Stomach smooth muscle (tissue), 2 donors: Measurements from ENCODE around the gene CHIC1.

Experiments used
- H3K27ac ChIP-seq: one replicate; pipeline ENCODE4 v1.7.0; 2013; ENCODE audit warnings: mild to moderate bottlenecking, low read length, inconsistent platforms
- H3K27me3 ChIP-seq, 2 donors: one replicate each; pipeline ENCODE4 v1.7.0; 2013; ENCODE audit warnings: low read length in 2 of 2; ENCODE audit not compliant: insufficient read depth in 2 of 2, control insufficient read depth in 1 of 2
- H3K36me3 ChIP-seq, 2 donors: one replicate each; pipeline ENCODE4 v1.7.0; 2013; ENCODE audit warnings: low read length in 2 of 2; ENCODE audit not compliant: control insufficient read depth in 2 of 2, insufficient read depth in 2 of 2
- H3K4me1 ChIP-seq: one replicate; pipeline ENCODE4 v1.7.0; 2013; ENCODE audit warnings: low read length; ENCODE audit not compliant: control insufficient read depth, insufficient read depth
- H3K4me3 ChIP-seq, 2 donors: one replicate each; pipeline ENCODE4 v1.7.0; 2013; ENCODE audit warnings: low read length in 2 of 2
- H3K9ac ChIP-seq, 2 donors: one replicate each; pipeline ENCODE4 v1.7.0; 2013; ENCODE audit warnings: low read length in 2 of 2, mild to moderate bottlenecking in 1 of 2
- H3K9me3 ChIP-seq, 2 donors: one replicate each; pipeline ENCODE4 v1.7.0; 2013; ENCODE audit warnings: low read length in 2 of 2; ENCODE audit not compliant: control insufficient read depth in 2 of 2
- donor health status: healthy.
- donor health status: Pancreatic carcinoma.

Gene CHIC1

DNA sequence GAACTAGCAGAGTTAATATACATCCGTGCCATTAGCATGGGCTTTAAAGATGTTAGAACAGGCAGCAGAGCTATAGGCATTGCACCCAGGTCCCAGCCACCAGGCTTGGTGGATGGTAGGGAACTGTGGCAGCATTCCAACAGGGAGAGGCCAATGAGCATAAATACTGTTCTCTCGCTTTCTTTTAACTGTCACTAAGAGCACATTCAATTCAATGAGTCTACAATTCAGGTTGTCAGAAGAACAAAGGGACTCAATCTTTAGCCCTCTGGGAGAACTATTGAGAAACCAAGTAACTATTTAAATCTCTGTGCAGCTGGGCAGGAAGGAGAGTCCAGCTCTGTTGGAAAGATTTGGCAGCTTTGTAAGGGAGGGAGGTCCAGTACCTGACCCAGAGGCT is 165.6 kb downstream of the CHIC1 start:
- H3K4me3 ChIP-seq = no peak overlapping the region
- no peaks in the 10 kb centered on the region for H3K36me3 ChIP-seq
- peaks cover 0 to 4% of the 10 kb centered on the region in 2 donors for H3K27me3 ChIP-seq

More for the DNA sequence above, 165.6 kb downstream of the CHIC1 start:
- Histone ChIP-seq H3K9ac (no peak overlapping the region), H3K27ac (no peak overlapping the region), H3K4me1 (no peaks in the 10 kb centered on the region), H3K9me3 (peaks cover 0 to 2% of the 10 kb centered on the region in 2 donors)
